ENCODE measurements around the gene GASK1B. TPM values are rescaled to one million over a fixed set of nuclear protein-coding genes. Genes with fewer than 3 reads are reported as not detected.

GASK1B gene
- total and polyA plus RNA-seq, 2 of the 13 experiments (the other 11 are each of a cell fraction or from before 2014, with no cell fraction given), result 29.1 to 40.4 TPM

DNA sequence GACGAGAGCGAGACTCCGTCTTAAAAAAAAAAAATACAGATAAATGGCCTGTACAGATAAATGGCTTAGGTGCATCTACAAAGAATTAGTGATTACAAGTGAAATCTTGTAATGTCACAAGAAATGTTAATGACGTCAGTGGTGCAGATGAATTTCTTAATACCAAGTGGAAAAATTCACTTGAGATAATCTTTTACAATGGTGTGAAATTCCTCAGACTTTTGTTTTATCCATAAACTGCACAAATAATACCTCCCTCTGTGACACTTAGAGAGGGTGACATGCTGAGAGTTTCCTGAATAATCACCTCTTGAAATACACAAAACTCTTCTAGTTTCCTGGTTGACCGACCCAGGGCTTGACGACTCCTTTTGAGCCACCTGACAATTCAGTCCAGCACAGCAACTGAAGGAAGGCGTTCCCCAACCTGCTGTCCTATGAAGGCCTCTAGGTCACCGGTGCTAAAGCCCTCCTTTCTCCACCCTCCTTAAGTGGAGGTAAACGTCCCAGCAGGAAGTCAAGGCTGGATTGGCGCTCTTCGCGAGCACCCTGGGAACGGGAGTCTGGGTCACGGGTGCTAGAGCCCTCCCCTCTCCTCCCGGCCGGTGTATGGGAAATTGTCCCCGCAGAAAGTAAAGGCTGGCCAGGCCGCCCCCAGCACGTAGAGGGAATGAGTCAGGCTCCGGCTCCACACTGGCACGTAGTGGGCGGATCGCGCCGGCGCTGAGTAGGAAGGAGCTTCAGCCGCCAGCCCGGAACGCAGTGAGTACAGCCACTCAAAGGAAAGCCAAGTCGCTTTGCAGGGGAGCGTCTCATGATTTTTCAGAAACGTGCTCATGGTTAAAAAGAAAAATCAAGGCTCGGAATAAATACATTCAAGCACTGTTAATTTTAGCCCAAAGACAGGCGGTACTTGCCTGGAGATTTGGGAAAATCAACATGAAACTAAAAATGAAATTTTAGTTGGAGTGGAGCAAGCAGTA is 37.3 kb upstream of the GASK1B start, which contains the start of gene TMEM144 (continued):
- TF ChIP-seq, protein P1, sequence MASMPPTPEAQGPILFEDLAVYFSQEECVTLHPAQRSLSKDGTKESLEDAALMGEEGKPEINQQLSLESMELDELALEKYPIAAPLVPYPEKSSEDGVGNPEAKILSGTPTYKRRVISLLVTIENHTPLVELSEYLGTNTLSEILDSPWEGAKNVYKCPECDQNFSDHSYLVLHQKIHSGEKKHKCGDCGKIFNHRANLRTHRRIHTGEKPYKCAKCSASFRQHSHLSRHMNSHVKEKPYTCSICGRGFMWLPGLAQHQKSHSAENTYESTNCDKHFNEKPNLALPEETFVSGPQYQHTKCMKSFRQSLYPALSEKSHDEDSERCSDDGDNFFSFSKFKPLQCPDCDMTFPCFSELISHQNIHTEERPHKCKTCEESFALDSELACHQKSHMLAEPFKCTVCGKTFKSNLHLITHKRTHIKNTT (CRISPR knock-in tag; IDR thresholded peaks at IDR 0.05), result no peak
- TF ChIP-seq, protein P2, sequence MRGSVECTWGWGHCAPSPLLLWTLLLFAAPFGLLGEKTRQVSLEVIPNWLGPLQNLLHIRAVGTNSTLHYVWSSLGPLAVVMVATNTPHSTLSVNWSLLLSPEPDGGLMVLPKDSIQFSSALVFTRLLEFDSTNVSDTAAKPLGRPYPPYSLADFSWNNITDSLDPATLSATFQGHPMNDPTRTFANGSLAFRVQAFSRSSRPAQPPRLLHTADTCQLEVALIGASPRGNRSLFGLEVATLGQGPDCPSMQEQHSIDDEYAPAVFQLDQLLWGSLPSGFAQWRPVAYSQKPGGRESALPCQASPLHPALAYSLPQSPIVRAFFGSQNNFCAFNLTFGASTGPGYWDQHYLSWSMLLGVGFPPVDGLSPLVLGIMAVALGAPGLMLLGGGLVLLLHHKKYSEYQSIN (CRISPR knock-in tag; IDR thresholded peaks at IDR 0.05; ENCODE audit: borderline replicate concordance), result no peak
- TF ChIP-seq KLF6 (CRISPR knock-in tag; IDR thresholded peaks at IDR 0.05) (no peak), EED (CRISPR knock-in tag; IDR thresholded peaks at IDR 0.05) (no peak), ZNF773 (CRISPR knock-in tag; IDR thresholded peaks at IDR 0.05; ENCODE audit: borderline replicate concordance) (no peak), BRCA1 (CRISPR knock-in tag; IDR thresholded peaks at IDR 0.05) (no peak), ZNF253 (CRISPR knock-in tag; IDR thresholded peaks at IDR 0.05; ENCODE audit: borderline replicate concordance) (no peak), ZNF230 (CRISPR knock-in tag; IDR thresholded peaks at IDR 0.05) (no peak), ZNF329 (CRISPR knock-in tag; IDR thresholded peaks at IDR 0.05; ENCODE audit: low read depth) (no peak), NCOA5 (CRISPR knock-in tag; IDR thresholded peaks at IDR 0.05) (no peak), HCFC1 (IDR thresholded peaks at IDR 0.05; ENCODE audit: low read depth, low read length) (no peak), NFE2 (CRISPR knock-in tag; IDR thresholded peaks at IDR 0.05) (no peak), SMARCE1 (IDR thresholded peaks at IDR 0.05; ENCODE audit: borderline replicate concordance) (no peak), KLF15 (CRISPR knock-in tag; IDR thresholded peaks at IDR 0.05; ENCODE audit: borderline replicate concordance) (no peak), ZNF317 (CRISPR knock-in tag; IDR thresholded peaks at IDR 0.05) (peak; percentile 79; the same call in 1 of the 2 replicates), ZNF44 (CRISPR knock-in tag; IDR thresholded peaks at IDR 0.05) (no peak), PAX8 (CRISPR knock-in tag; IDR thresholded peaks at IDR 0.05; ENCODE audit: borderline replicate concordance) (no peak), ZNF282 (IDR thresholded peaks at IDR 0.05; ENCODE audit: partially characterized antibody) (no peak)
- TF ChIP-seq, protein P3, sequence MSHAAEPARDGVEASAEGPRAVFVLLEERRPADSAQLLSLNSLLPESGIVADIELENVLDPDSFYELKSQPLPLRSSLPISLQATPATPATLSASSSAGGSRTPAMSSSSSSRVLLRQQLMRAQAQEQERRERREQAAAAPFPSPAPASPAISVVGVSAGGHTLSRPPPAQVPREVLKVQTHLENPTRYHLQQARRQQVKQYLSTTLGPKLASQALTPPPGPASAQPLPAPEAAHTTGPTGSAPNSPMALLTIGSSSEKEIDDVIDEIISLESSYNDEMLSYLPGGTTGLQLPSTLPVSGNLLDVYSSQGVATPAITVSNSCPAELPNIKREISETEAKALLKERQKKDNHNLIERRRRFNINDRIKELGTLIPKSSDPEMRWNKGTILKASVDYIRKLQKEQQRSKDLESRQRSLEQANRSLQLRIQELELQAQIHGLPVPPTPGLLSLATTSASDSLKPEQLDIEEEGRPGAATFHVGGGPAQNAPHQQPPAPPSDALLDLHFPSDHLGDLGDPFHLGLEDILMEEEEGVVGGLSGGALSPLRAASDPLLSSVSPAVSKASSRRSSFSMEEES (CRISPR knock-in tag; IDR thresholded peaks at IDR 0.05), result peak; percentile 58; the same call in 1 of the 2 replicates
- TF ChIP-seq, protein P4, sequence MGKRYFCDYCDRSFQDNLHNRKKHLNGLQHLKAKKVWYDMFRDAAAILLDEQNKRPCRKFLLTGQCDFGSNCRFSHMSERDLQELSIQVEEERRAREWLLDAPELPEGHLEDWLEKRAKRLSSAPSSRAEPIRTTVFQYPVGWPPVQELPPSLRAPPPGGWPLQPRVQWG (CRISPR knock-in tag; IDR thresholded peaks at IDR 0.05; ENCODE audit: borderline replicate concordance, low read depth), result no peak
- TF ChIP-seq, protein P5, sequence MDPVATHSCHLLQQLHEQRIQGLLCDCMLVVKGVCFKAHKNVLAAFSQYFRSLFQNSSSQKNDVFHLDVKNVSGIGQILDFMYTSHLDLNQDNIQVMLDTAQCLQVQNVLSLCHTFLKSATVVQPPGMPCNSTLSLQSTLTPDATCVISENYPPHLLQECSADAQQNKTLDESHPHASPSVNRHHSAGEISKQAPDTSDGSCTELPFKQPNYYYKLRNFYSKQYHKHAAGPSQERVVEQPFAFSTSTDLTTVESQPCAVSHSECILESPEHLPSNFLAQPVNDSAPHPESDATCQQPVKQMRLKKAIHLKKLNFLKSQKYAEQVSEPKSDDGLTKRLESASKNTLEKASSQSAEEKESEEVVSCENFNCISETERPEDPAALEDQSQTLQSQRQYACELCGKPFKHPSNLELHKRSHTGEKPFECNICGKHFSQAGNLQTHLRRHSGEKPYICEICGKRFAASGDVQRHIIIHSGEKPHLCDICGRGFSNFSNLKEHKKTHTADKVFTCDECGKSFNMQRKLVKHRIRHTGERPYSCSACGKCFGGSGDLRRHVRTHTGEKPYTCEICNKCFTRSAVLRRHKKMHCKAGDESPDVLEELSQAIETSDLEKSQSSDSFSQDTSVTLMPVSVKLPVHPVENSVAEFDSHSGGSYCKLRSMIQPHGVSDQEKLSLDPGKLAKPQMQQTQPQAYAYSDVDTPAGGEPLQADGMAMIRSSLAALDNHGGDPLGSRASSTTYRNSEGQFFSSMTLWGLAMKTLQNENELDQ (CRISPR knock-in tag; IDR thresholded peaks at IDR 0.05; ENCODE audit: borderline replicate concordance), result no peak
